Endodermal cell (in vitro differentiated cells): ENCODE data around the gene CPNE2. TPM values are rescaled to one million over a fixed set of nuclear protein-coding genes. Genes with fewer than 3 reads are reported as not detected.

ENCODE experiments used
- DNase-seq: peaks from one replicate; pipeline ENCODE4 v3.0.0-alpha.2; 2017
- H3K27ac ChIP-seq: 2 replicates; pipeline ENCODE4 v1.5.1; 2013; ENCODE audit warnings: mild to moderate bottlenecking, low read depth, low read length, moderate library complexity
- H3K27me3 ChIP-seq: 2 replicates; pipeline ENCODE4 v1.6.1; 2013; ENCODE audit warnings: mild to moderate bottlenecking, low read length, moderate library complexity; ENCODE audit not compliant: insufficient read depth, control insufficient read depth, poor library complexity, severe bottlenecking
- H3K36me3 ChIP-seq: 2 replicates; pipeline ENCODE4 v1.7.0; 2013; ENCODE audit warnings: mild to moderate bottlenecking, low read length, moderate library complexity; ENCODE audit not compliant: control insufficient read depth, insufficient read depth
- H3K4me1 ChIP-seq: one replicate; pipeline ENCODE4 v1.7.0; 2013; ENCODE audit warnings: low read length; ENCODE audit not compliant: control insufficient read depth, insufficient read depth
- H3K4me3 ChIP-seq: 2 replicates; pipeline ENCODE4 v1.5.1; 2013; ENCODE audit warnings: mild to moderate bottlenecking, low read length, moderate library complexity
- H3K9ac ChIP-seq: 2 replicates; pipeline ENCODE4 v1.6.1; 2013; ENCODE audit warnings: mild to moderate bottlenecking, low read length, moderate library complexity; ENCODE audit not compliant: poor library complexity, severe bottlenecking; ENCODE audit errors: extremely low read depth
- H3K9me3 ChIP-seq: 2 replicates; pipeline ENCODE4 v1.6.1; 2013; ENCODE audit warnings: mild to moderate bottlenecking, low read length, moderate library complexity; ENCODE audit not compliant: control insufficient read depth
- H3K27ac Mint-ChIP-seq: 2 replicates; pipeline ENCODE4 v1.8.0; 2020; ENCODE audit warnings: mixed read lengths
- H3K27me3 Mint-ChIP-seq: 2 replicates; pipeline ENCODE4 v1.8.0; 2021; ENCODE audit warnings: mild to moderate bottlenecking, mixed read lengths; ENCODE audit not compliant: insufficient read depth
- H3K36me3 Mint-ChIP-seq: 2 replicates; pipeline ENCODE4 v1.8.0; 2020; ENCODE audit warnings: low read depth, mixed read lengths
- H3K4me1 Mint-ChIP-seq: 2 replicates; pipeline ENCODE4 v1.8.0; 2020; ENCODE audit warnings: mixed read lengths
- H3K4me3 Mint-ChIP-seq: 2 replicates; pipeline ENCODE4 v1.8.0; 2020; ENCODE audit warnings: mild to moderate bottlenecking, moderate library complexity, mixed read lengths
- H3K9me3 Mint-ChIP-seq: 2 replicates; pipeline ENCODE4 v1.8.0; 2020; ENCODE audit warnings: mild to moderate bottlenecking, mixed read lengths
- WGBS, 2 experiments: methylation state at CpG; one replicate each; pipeline versions ENCODE4 v1.1.5 to v1.1.7; 2013; ENCODE audit warnings: missing lambda C conversion rate in 2 of 2, mixed read lengths in 1 of 2; ENCODE audit not compliant: insufficient coverage in 1 of 2, insufficient read length in 1 of 2; 5-methylcytosine and 5-hydroxymethylcytosine counted together
- total RNA-seq, 2 donors: library from RNA; stranded (reverse); fragmentation: NEBNext Ultra II Directional in 1 of 2; extraction: Animal tissue kit (Norgen Biotek cat#: 25700) in 1 of 2; gene quantifications; 2 replicates in 1 of 2; 3 replicates in 1 of 2; pipeline ENCODE4 v1.2.1, GENCODE V29; 2021
- TF ChIP-seq, protein P1 (sequence below): fragments of 200-600 bp; sonication (generic); conservative IDR thresholded peaks from 2 replicates; pipeline ENCODE4 v1.5.0; 2021; ENCODE audit warnings: antibody characterized with exemption, mild to moderate bottlenecking

CPNE2 gene
- total RNA-seq, 2 donors from 2014 or later = 12.3 to 16.6 TPM

DNA sequence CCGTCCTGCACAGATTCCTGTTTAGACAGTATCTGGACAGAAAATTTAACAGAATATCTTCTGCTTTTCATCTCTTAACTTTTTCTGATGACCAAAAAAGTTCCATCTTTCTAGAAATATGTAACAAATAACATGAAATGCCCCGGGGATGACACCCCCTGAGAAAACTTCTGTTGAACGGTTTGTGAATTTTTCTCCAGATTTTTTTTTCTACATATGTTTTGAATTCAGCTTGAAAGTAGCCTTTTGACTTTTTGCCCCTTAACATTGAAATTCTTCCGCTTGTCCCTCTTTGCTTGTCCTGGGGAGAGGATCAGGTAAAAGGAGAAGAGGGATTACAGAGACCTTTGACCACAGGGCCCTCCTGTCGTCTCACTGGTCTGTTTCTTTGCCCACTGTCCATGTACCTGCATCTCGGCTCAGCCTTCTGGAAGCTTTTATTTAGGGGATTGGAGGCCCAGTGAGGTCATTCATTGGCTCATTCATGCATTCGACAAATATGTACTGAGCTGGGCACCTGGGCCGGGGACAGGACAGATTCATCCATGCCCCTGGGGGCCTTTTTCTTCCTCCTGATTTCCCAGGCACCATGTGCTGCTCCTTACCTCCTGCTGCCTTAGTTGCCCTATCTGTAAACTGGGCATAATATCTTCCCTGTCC lies 19.6 kb upstream of the CPNE2 start:
- Mint-ChIP-seq H3K4me1 (no peaks in the 10 kb centered on the region), H3K36me3 (no peaks in the 10 kb centered on the region), H3K27ac (no peak overlapping the region), H3K27me3 (peaks cover 4% of the 10 kb centered on the region), H3K4me3 (no peak overlapping the region), H3K9me3 (no peaks in the 10 kb centered on the region)
- TF ChIP-seq, protein P1, sequence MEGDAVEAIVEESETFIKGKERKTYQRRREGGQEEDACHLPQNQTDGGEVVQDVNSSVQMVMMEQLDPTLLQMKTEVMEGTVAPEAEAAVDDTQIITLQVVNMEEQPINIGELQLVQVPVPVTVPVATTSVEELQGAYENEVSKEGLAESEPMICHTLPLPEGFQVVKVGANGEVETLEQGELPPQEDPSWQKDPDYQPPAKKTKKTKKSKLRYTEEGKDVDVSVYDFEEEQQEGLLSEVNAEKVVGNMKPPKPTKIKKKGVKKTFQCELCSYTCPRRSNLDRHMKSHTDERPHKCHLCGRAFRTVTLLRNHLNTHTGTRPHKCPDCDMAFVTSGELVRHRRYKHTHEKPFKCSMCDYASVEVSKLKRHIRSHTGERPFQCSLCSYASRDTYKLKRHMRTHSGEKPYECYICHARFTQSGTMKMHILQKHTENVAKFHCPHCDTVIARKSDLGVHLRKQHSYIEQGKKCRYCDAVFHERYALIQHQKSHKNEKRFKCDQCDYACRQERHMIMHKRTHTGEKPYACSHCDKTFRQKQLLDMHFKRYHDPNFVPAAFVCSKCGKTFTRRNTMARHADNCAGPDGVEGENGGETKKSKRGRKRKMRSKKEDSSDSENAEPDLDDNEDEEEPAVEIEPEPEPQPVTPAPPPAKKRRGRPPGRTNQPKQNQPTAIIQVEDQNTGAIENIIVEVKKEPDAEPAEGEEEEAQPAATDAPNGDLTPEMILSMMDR = no peak
- H3K27ac ChIP-seq = no peak overlapping the region
- DNase-seq = no peak
- H3K36me3 ChIP-seq = no peaks in the 10 kb centered on the region
- no peak overlapping the region for H3K4me3 ChIP-seq
- no peak overlapping the region for H3K9ac ChIP-seq
- 88 to 98% methylated on average over 6 to 8 of the region's 8 CpGs for WGBS, 2 experiments
- H3K27me3 ChIP-seq = no peaks in the 10 kb centered on the region
- no peaks in the 10 kb centered on the region for H3K4me1 ChIP-seq
- H3K9me3 ChIP-seq = no peaks in the 10 kb centered on the region

DNA sequence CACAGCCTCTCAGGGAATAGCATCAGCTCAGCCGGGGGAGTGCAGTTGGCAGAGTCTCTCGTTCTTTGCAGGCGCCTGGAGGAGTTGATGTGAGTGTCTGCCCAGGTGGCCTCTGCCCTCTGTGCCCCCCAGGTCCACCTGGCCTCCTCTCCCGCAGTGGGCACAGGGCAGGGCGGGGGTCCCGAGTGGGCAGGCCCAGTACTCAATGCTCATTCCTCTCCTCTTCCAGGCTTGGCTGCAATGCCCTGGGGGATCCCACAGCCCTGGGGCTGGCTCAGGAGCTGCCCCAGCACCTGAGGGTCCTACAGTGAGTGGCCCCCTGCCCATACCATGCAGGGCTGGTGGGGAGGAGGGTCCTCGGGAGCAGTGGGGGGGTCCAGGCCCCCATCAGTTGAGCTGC lies 14.7 kb upstream of the CPNE2 start:
- H3K4me1 Mint-ChIP-seq = no peaks in the 10 kb centered on the region
- 94% methylated on average over 7 of the region's 7 CpGs; no CpG with 5 or more reads in 1 of the 2 experiments for WGBS, 2 experiments

DNA sequence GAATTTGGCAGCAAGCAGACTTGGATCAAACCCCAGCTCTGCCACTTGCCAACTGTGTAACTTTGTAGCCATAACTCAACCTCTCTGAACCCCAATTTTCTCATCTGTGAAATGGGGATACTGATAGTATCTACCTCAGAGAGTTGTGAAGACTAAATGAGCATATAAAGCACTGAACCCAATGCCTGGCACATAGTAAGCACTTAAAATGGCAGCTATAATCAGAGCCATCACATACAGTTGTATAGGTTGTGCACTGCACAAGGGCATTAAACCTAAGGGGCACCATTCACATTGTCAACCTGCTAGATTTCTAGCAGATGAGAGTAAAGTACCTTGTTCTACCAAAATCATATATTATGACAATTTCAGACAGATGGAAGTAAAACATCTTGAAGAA lies 10.6 kb upstream of the CPNE2 start:
- H3K27ac ChIP-seq = no peak overlapping the region
- H3K4me3 Mint-ChIP-seq = no peak overlapping the region
- H3K27me3 Mint-ChIP-seq = peaks cover 9% of the 10 kb centered on the region
- H3K9me3 Mint-ChIP-seq = no peaks in the 10 kb centered on the region
- H3K36me3 ChIP-seq = no peaks in the 10 kb centered on the region
- no peak overlapping the region for H3K9ac ChIP-seq
- H3K4me1 ChIP-seq = no peaks in the 10 kb centered on the region
- H3K4me3 ChIP-seq = no peak overlapping the region
- TF ChIP-seq, protein P1 = no peak
- peaks cover 2% of the 10 kb centered on the region for H3K4me1 Mint-ChIP-seq
- H3K36me3 Mint-ChIP-seq = no peaks in the 10 kb centered on the region
- no peak for DNase-seq
- H3K9me3 ChIP-seq = no peaks in the 10 kb centered on the region
- no peak overlapping the region for H3K27ac Mint-ChIP-seq
- no peaks in the 10 kb centered on the region for H3K27me3 ChIP-seq

More for the DNA sequence above, 14.7 kb upstream of the CPNE2 start:
- Mint-ChIP-seq H3K4me3 (no peak overlapping the region), H3K9me3 (no peaks in the 10 kb centered on the region), H3K27ac (no peak overlapping the region), H3K27me3 (peaks cover 10% of the 10 kb centered on the region), H3K36me3 (no peaks in the 10 kb centered on the region)
- DNase-seq = no peak
- H3K27ac ChIP-seq = no peak overlapping the region
- H3K4me3 ChIP-seq = no peak overlapping the region
- no peaks in the 10 kb centered on the region for H3K9me3 ChIP-seq
- no peaks in the 10 kb centered on the region for H3K36me3 ChIP-seq
- no peaks in the 10 kb centered on the region for H3K4me1 ChIP-seq
- H3K27me3 ChIP-seq = no peaks in the 10 kb centered on the region
- no peak overlapping the region for H3K9ac ChIP-seq
- TF ChIP-seq, protein P1 = no peak
